Spleen (tissue), 11 donors: ENCODE results near the gene KIF17. TPM values are rescaled to one million over a fixed set of nuclear protein-coding genes. Genes with fewer than 3 reads are reported as not detected.

ENCODE experiments used
- DNase-seq: peaks from one replicate; pipeline ENCODE4 v3.0.0-alpha.2; 2020
- H3K27ac ChIP-seq, 8 donors: fragments of 200-600 bp; sonication (generic) in 7 of 8; 1 replicate in 4 of 8; 2 replicates in 4 of 8; pipeline versions ENCODE4 v1.5.0 to v1.8.0; 2016 to 2021; ENCODE audit warnings: inconsistent platforms in 4 of 8, mild to moderate bottlenecking in 4 of 8, moderate library complexity in 1 of 8
- H3K27me3 ChIP-seq, 7 donors: fragments of 200-600 bp; sonication (generic) in 6 of 7; replicated peaks in 1 of 7; 1 replicate in 4 of 7; 2 replicates in 3 of 7; pipeline versions ENCODE4 v1.5.0 to v1.8.0; 2016 to 2021; ENCODE audit warnings: inconsistent platforms in 3 of 7, mild to moderate bottlenecking in 1 of 7
- H3K36me3 ChIP-seq, 6 donors: fragments of 200-600 bp; sonication (generic) in 5 of 6; 1 replicate in 4 of 6; 2 replicates in 2 of 6; pipeline versions ENCODE4 v1.5.0 to v1.8.0; 2016 to 2021; ENCODE audit warnings: inconsistent platforms in 2 of 6
- H3K4me1 ChIP-seq, 6 donors: fragments of 200-600 bp; sonication (generic) in 5 of 6; 1 replicate in 3 of 6; 2 replicates in 3 of 6; pipeline versions ENCODE4 v1.5.0 to v1.8.0; 2016 to 2021; ENCODE audit warnings: inconsistent platforms in 3 of 6
- H3K4me3 ChIP-seq, 8 donors: fragments of 200-600 bp; sonication (generic) in 7 of 8; 1 replicate in 4 of 8; 2 replicates in 4 of 8; pipeline versions ENCODE4 v1.5.0 to v1.8.0; 2016 to 2021; ENCODE audit warnings: inconsistent platforms in 4 of 8, mild to moderate bottlenecking in 4 of 8, moderate library complexity in 2 of 8
- H3K9me3 ChIP-seq, 8 donors: fragments of 200-600 bp; sonication (generic) in 7 of 8; 1 replicate in 4 of 8; 2 replicates in 4 of 8; pipeline versions ENCODE4 v1.5.0 to v1.8.0; 2016 to 2021; ENCODE audit warnings: inconsistent platforms in 4 of 8
- CTCF ChIP-seq, 11 experiments: fragments of 200-600 bp in 7 of 11; fragments of 450-650 bp in 4 of 11; sonication (generic) in 4 of 11; IDR thresholded peaks in 8 of 11; conservative IDR thresholded peaks in 3 of 11; 1 replicate in 7 of 11; 2 replicates in 4 of 11; pipeline versions ENCODE4 v1.4.0 to v1.8.0; 2016 to 2021; ENCODE audit warnings: antibody characterized with exemption in 11 of 11, inconsistent platforms in 4 of 11, mild to moderate bottlenecking in 1 of 11
- POLR2A ChIP-seq, 3 donors: fragments of 450-650 bp; IDR thresholded peaks; one replicate each; pipeline ENCODE4 v1.5.1; 2017; ENCODE audit warnings: antibody characterized with exemption in 3 of 3, mild to moderate bottlenecking in 1 of 3
- POLR2AphosphoS5 ChIP-seq, 3 donors: sonication (generic); formaldehyde crosslinking; IDR thresholded peaks; one replicate each; pipeline ENCODE4 v1.5.1; 2017; ENCODE audit warnings: antibody characterized with exemption in 3 of 3
- WGBS, 5 donors: extraction: QIAGEN DNeasy Blood & Tissue Kit in 3 of 5; methylation state at CpG; one replicate each; pipeline versions ENCODE4 v1.1.5 to v1.1.7; 2013 to 2018; 5-methylcytosine and 5-hydroxymethylcytosine counted together
- intact Hi-C: fragments of 100-400 bp; cut with DNase I; formaldehyde crosslinking; loops from one replicate; pipeline ENCODE4 v1.15.0; 2023; ENCODE audit warnings: low total_unique reads
- polyA plus RNA-seq, 3 donors: library from polyadenylated mRNA; stranded (reverse); fragments of 200-250 nt; gene quantifications; one replicate each; pipeline ENCODE4 v1.2.1, GENCODE V29; 2013
- total RNA-seq, 7 donors: library from RNA; depleted of rRNA in 3 of 7; stranded (reverse); fragments of >200 nt in 3 of 7; fragmentation: NEBNext Ultra II Directional in 4 of 7; extraction: Animal tissue kit (Norgen Biotek cat#: 25700) in 4 of 7; gene quantifications; one replicate each; pipeline versions ENCODE4 v1.1.0 to v1.2.1, GENCODE V29; 2016 to 2021
- donor health status: healthy with polysubstance abuse.
- donor health status: DM: no; HTN: no; CAD: no; lungs with moderate emphysema.
- donor health status: DM: no; HTN: no; CAD: no.
- donor health status: Bipolar disorder and iron deficiency.
- donor health status: healthy.
- donor health status: DM: no; HTN: no; CAD: no.
- donor health status: DM: yes; HTN: yes; CAD: no.

The KIF17 gene
- total and polyA plus RNA-seq, 10 donors: 8.3 to 82.2 (median 47.6) TPM

- DNase-seq: no peak
- peaks cover 0 to 4% (median 0%) of the 10 kb centered on the region in 6 donors for H3K4me1 ChIP-seq
- H3K4me3 ChIP-seq: no peak overlapping the region
- intact Hi-C loops: no loop called here
- H3K27me3 ChIP-seq: peaks cover 0 to 12% (median under 1%) of the 10 kb centered on the region in 7 donors
- no peak overlapping the region for H3K27ac ChIP-seq
- no peaks in the 10 kb centered on the region for H3K36me3 ChIP-seq
- no peaks in the 10 kb centered on the region for H3K9me3 ChIP-seq
- TF ChIP-seq CTCF (IDR thresholded peaks at IDR 0.05 in 8 of 11, conservative IDR thresholded peaks at IDR 0.05 in 3 of 11) (no peak), POLR2AphosphoS5 (IDR thresholded peaks at IDR 0.05) (no peak), POLR2A (IDR thresholded peaks at IDR 0.05) (no peak)
- WGBS, 5 donors: 61 to 73% (median 71%) methylated on average over 18 of the region's 18 CpGs
Observed at GRCh38 chr1:20710469-20711284, 7.1 kb downstream of the KIF17 start.

- WGBS, 5 donors: 80 to 99% (median 94%) methylated on average over 2 to 3 of the region's 3 CpGs
- Histone ChIP-seq H3K4me1 (peaks cover 0 to 4% (median 0%) of the 10 kb centered on the region in 6 donors), H3K36me3 (no peaks in the 10 kb centered on the region), H3K4me3 (no peak overlapping the region), H3K27ac (no peak overlapping the region), H3K27me3 (peaks cover 0 to 4% (median 0%) of the 10 kb centered on the region in 7 donors), H3K9me3 (no peaks in the 10 kb centered on the region)
- DNase-seq: no peak
- TF ChIP-seq CTCF (IDR thresholded peaks at IDR 0.05 in 8 of 11, conservative IDR thresholded peaks at IDR 0.05 in 3 of 11) (no peak), POLR2A (IDR thresholded peaks at IDR 0.05) (no peak), POLR2AphosphoS5 (IDR thresholded peaks at IDR 0.05) (no peak)
- intact Hi-C loops: no loop called here
Observed at GRCh38 chr1:20709868-20710267, 7.9 kb downstream of the KIF17 start.

- Histone ChIP-seq H3K27me3 (no peaks in the 10 kb centered on the region), H3K9me3 (no peaks in the 10 kb centered on the region), H3K4me3 (no peak overlapping the region), H3K36me3 (no peaks in the 10 kb centered on the region), H3K4me1 (peaks cover 0 to 4% (median 0%) of the 10 kb centered on the region in 6 donors), H3K27ac (no peak overlapping the region)
- WGBS, 5 donors: 81 to 88% (median 82%) methylated on average over 5 of the region's 5 CpGs
- DNase-seq: no peak
- intact Hi-C loops: no loop called here
- no peak for TF ChIP-seq CTCF (IDR thresholded peaks at IDR 0.05 in 8 of 11, conservative IDR thresholded peaks at IDR 0.05 in 3 of 11)
- no peak for TF ChIP-seq POLR2A (IDR thresholded peaks at IDR 0.05)
- TF ChIP-seq POLR2AphosphoS5 (IDR thresholded peaks at IDR 0.05): no peak
Observed at GRCh38 chr1:20708891-20709290, 8.9 kb downstream of the KIF17 start.

GRCh38 chr1:20708057-20708456 lies 9.8 kb downstream of the KIF17 start:
- peaks cover 0 to 4% (median 0%) of the 10 kb centered on the region in 6 donors for H3K4me1 ChIP-seq
- no peaks in the 10 kb centered on the region for H3K36me3 ChIP-seq
- H3K27ac ChIP-seq: no peak overlapping the region
- no peak for DNase-seq
- no peaks in the 10 kb centered on the region for H3K27me3 ChIP-seq
- TF ChIP-seq POLR2AphosphoS5 (IDR thresholded peaks at IDR 0.05) (no peak), POLR2A (IDR thresholded peaks at IDR 0.05) (no peak), CTCF (IDR thresholded peaks at IDR 0.05 in 8 of 11, conservative IDR thresholded peaks at IDR 0.05 in 3 of 11) (no peak)
- 67 to 87% (median 80%) methylated on average over 4 to 6 of the region's 6 CpGs for WGBS, 5 donors
- H3K4me3 ChIP-seq: no peak overlapping the region
- intact Hi-C loops: no loop called here
- no peaks in the 10 kb centered on the region for H3K9me3 ChIP-seq
